Smooth muscle cell (in vitro differentiated cells): ENCODE results near the gene ARL6IP4. TPM values are rescaled to one million over a fixed set of nuclear protein-coding genes. Genes with fewer than 3 reads are reported as not detected.

ENCODE experiments used
- DNase-seq: peaks from one replicate; lab custom pipeline; 2025; ENCODE audit not compliant: unreplicated experiment; lab: John Stamatoyannopoulos, UW
- H2AFZ ChIP-seq: fragments of 200-600 bp; sonication (generic); 2 replicates; pipeline ENCODE4 v1.6.0; 2016; ENCODE audit warnings: antibody characterized with exemption, low read depth, mild to moderate bottlenecking
- H3F3A ChIP-seq: fragments of 200-600 bp; sonication (generic); 2 replicates; pipeline ENCODE4 v1.6.0; 2017; ENCODE audit warnings: antibody characterized with exemption, low read depth
- H3K27ac ChIP-seq: fragments of 200-600 bp; sonication (generic); 2 replicates; pipeline ENCODE4 v1.5.1; 2016; ENCODE audit warnings: low read depth, mild to moderate bottlenecking
- H3K27me3 ChIP-seq: fragments of 200-600 bp; sonication (generic); 2 replicates; pipeline ENCODE4 v1.6.1; 2016; ENCODE audit warnings: low read depth, mild to moderate bottlenecking
- H3K36me3 ChIP-seq: fragments of 200-600 bp; sonication (generic); 2 replicates; pipeline ENCODE4 v1.5.1; 2016; ENCODE audit warnings: low read depth
- H3K4me1 ChIP-seq: fragments of 200-600 bp; sonication (generic); 2 replicates; pipeline ENCODE4 v1.5.1; 2016; ENCODE audit warnings: low read depth
- H3K4me2 ChIP-seq: fragments of 200-600 bp; sonication (generic); 2 replicates; pipeline ENCODE4 v1.6.0; 2016; ENCODE audit warnings: mild to moderate bottlenecking
- H3K4me3 ChIP-seq: fragments of 200-600 bp; sonication (generic); 2 replicates; pipeline ENCODE4 v1.5.1; 2016; ENCODE audit warnings: mild to moderate bottlenecking
- H3K79me2 ChIP-seq: fragments of 200-600 bp; sonication (generic); 2 replicates; pipeline ENCODE4 v1.6.0; 2016; ENCODE audit warnings: low read depth, mild to moderate bottlenecking
- H3K9ac ChIP-seq: fragments of 200-600 bp; sonication (generic); 2 replicates; pipeline ENCODE4 v1.6.0; 2016; ENCODE audit warnings: low read depth
- H3K9me3 ChIP-seq: fragments of 200-600 bp; sonication (generic); replicated peaks from 2 replicates; pipeline ENCODE4 v1.5.1; 2016; ENCODE audit warnings: low read depth
- H4K20me1 ChIP-seq: fragments of 200-600 bp; sonication (generic); 2 replicates; pipeline ENCODE4 v1.6.0; 2016; ENCODE audit warnings: low read depth
- CTCF ChIP-seq: fragments of 200-600 bp; sonication (generic); IDR thresholded peaks from 2 replicates; pipeline ENCODE4 v1.5.1; 2017; ENCODE audit warnings: borderline replicate concordance, mild to moderate bottlenecking, antibody characterized with exemption; ENCODE audit not compliant: insufficient read depth, poor library complexity, severe bottlenecking
- WGBS: methylation state at CpG from one replicate; pipeline ENCODE4 v1.1.7; 2016; ENCODE audit warnings: low lambda C conversion rate; 5-methylcytosine and 5-hydroxymethylcytosine counted together
- polyA plus RNA-seq: library from polyadenylated mRNA; unstranded; fragments of >200 nt; fragmentation: Nextera tagmentation; extraction: Ambion mirVana; gene quantifications from 2 replicates; pipeline ENCODE4 v1.2.1, GENCODE V29; 2016
- total RNA-seq: library from RNA; depleted of rRNA; stranded (reverse); fragments of >200 nt; gene quantifications from 2 replicates; pipeline ENCODE4 v1.2.3, GENCODE V29; 2014

The ARL6IP4 gene
- total and polyA plus RNA-seq, 2 experiments from 2014 or later, result 89.3 to 290 TPM

- no peaks in the 10 kb centered on the region for H3F3A ChIP-seq
These were observed 10.8 kb upstream of the ARL6IP4 start for GRCh38 chr12:122969676-122970075.

GRCh38 chr12:122974274-122974891 lies 6.1 kb upstream of the ARL6IP4 start:
- Histone ChIP-seq H3K27ac (peak overlapping the region; percentile 87), H2AFZ (peak overlapping the region; percentile 95), H3K4me3 (peak overlapping the region; percentile 86), H3K9me3 (no peaks in the 10 kb centered on the region), H3F3A (no peaks in the 10 kb centered on the region), H4K20me1 (no peaks in the 10 kb centered on the region), H3K79me2 (peaks cover 13% of the 10 kb centered on the region), H3K4me2 (peak overlapping the region; percentile 89), H3K9ac (peak overlapping the region; percentile 94), H3K4me1 (peaks cover 12% of the 10 kb centered on the region), H3K36me3 (no peaks in the 10 kb centered on the region), H3K27me3 (no peaks in the 10 kb centered on the region)
- 1% methylated on average over 32 of the region's 32 CpGs for WGBS
- DNase-seq, result peak; percentile 89
- TF ChIP-seq CTCF, result no peak

More at GRCh38 chr12:122969676-122970075, 10.8 kb upstream of the ARL6IP4 start:
- DNase-seq, result no peak
- Histone ChIP-seq H3K79me2 (no peaks in the 10 kb centered on the region), H3K27me3 (no peaks in the 10 kb centered on the region), H3K4me2 (no peak overlapping the region), H3K27ac (no peak overlapping the region), H3K4me1 (peaks cover 15% of the 10 kb centered on the region), H2AFZ (no peak overlapping the region), H3K4me3 (no peak overlapping the region), H3K9ac (no peak overlapping the region), H3K9me3 (no peaks in the 10 kb centered on the region), H4K20me1 (no peaks in the 10 kb centered on the region), H3K36me3 (no peaks in the 10 kb centered on the region)
- TF ChIP-seq CTCF, result no peak
- WGBS, result 77% methylated on average over 4 of the region's 4 CpGs

- no peaks in the 10 kb centered on the region for H3K27me3 ChIP-seq
- peak within 1 kb of the TSS; percentile 89 for H3K4me2 ChIP-seq
- no peak for TF ChIP-seq CTCF
- H3K27ac ChIP-seq, result peak within 1 kb of the TSS; percentile 87
- H4K20me1 ChIP-seq, result no peaks in the 10 kb centered on the region
- peak within 1 kb of the TSS; percentile 94 for H3K9ac ChIP-seq
- no peaks in the 10 kb centered on the region for H3F3A ChIP-seq
- H3K79me2 ChIP-seq, result peaks cover 18% of the 10 kb centered on the region
- peak within 1 kb of the TSS; percentile 95 for H2AFZ ChIP-seq
- peaks cover 12% of the 10 kb centered on the region for H3K4me1 ChIP-seq
- H3K36me3 ChIP-seq, result no peaks in the 10 kb centered on the region
- peak; percentile 80 for DNase-seq
- under 1% methylated on average over 66 of the region's 66 CpGs for WGBS
- no peaks in the 10 kb centered on the region for H3K9me3 ChIP-seq
- H3K4me3 ChIP-seq, result peak within 1 kb of the TSS; percentile 86
These were observed 5.3 kb upstream of the ARL6IP4 start, which contains the start of gene OGFOD2 for GRCh38 chr12:122974892-122975789. TSS of gene OGFOD2 (plus strand) at chr12:122975244. CDS start at chr12:122975252, 8 bp downstream.
